Ovary (tissue), 9 donors: ENCODE results near the gene PNMA5. TPM values are rescaled to one million over a fixed set of nuclear protein-coding genes. Genes with fewer than 3 reads are reported as not detected.

ENCODE experiments used
- DNase-seq, 5 donors: peaks; one replicate each; pipeline ENCODE4 v3.0.0-alpha.2; 2019 to 2020
- H3K27ac ChIP-seq, 2 donors: fragments of 200-600 bp; one replicate each; pipeline versions ENCODE4 v1.5.1 to v1.8.0; 2019 to 2022
- H3K27me3 ChIP-seq: fragments of 200-600 bp; one replicate; pipeline ENCODE4 v1.8.0; 2022
- H3K36me3 ChIP-seq: fragments of 200-600 bp; sonication (generic); one replicate; pipeline ENCODE4 v1.5.1; 2019
- H3K4me1 ChIP-seq: one replicate; pipeline ENCODE4 v1.8.1; 2013; ENCODE audit warnings: mild to moderate bottlenecking, moderate library complexity; ENCODE audit not compliant: insufficient read depth
- H3K4me3 ChIP-seq: fragments of 200-600 bp; sonication (generic); one replicate; pipeline ENCODE4 v1.5.1; 2017
- H3K9me3 ChIP-seq, 2 donors: fragments of 200-600 bp in 1 of 2; sonication (generic) in 1 of 2; one replicate each; pipeline versions ENCODE4 v1.5.1 to v1.8.1; 2013 to 2019; ENCODE audit warnings: mild to moderate bottlenecking in 1 of 2, moderate library complexity in 1 of 2
- CTCF ChIP-seq, 3 donors: fragments of 450-650 bp in 2 of 3; fragments of 200-600 bp in 1 of 3; IDR thresholded peaks; one replicate each; pipeline versions ENCODE4 v1.5.1 to v1.8.0; 2016 to 2022; ENCODE audit warnings: antibody characterized with exemption in 3 of 3, mild to moderate bottlenecking in 1 of 3
- EP300 ChIP-seq: sonication (generic); formaldehyde crosslinking; IDR thresholded peaks from one replicate; pipeline ENCODE4 v1.6.1; 2017; ENCODE audit warnings: antibody characterized with exemption
- POLR2A ChIP-seq: fragments of 450-650 bp; IDR thresholded peaks from one replicate; pipeline ENCODE4 v1.6.1; 2017; ENCODE audit warnings: antibody characterized with exemption, mild to moderate bottlenecking, moderate library complexity
- WGBS, 3 donors: extraction: QIAGEN DNeasy Blood & Tissue Kit in 1 of 3; methylation state at CpG; one replicate each; pipeline versions ENCODE4 v1.1.5 to v1.1.7; 2013 to 2017; 5-methylcytosine and 5-hydroxymethylcytosine counted together
- intact Hi-C, 4 donors: fragments of 100-400 bp; cut with DNase I; formaldehyde crosslinking; loops; one replicate each; pipeline versions ENCODE4 v1.11.0 to v1.15.1; 2022 to 2023
- polyA plus RNA-seq, 2 donors: library from polyadenylated mRNA; stranded (reverse); fragments of 200-250 nt in 1 of 2; fragments of 350-450 nt in 1 of 2; fragmentation: Illumina TruSeq in 1 of 2; extraction: RNeasy Lipid Tissue Mini Kit (QIAGEN cat#74804) in 1 of 2; gene quantifications; one replicate each; pipeline ENCODE4 v1.2.3, GENCODE V29; 2013 to 2014
- total RNA-seq, 7 donors: library from RNA; depleted of rRNA in 2 of 7; stranded (reverse); fragments of >200 nt in 2 of 7; fragmentation: NEBNext Ultra II Directional in 3 of 7; extraction: Animal tissue kit (Norgen Biotek cat#: 25700) in 3 of 7; gene quantifications; one replicate each; pipeline versions ENCODE4 v1.1.0 to v1.2.4, GENCODE V29; 2016 to 2023
- donor health status: DM: no; HTN: no; CAD: no; lungs with moderate emphysema.
- donor health status: DM: no; HTN: no; CAD: no.
- donor health status: Bipolar disorder and iron deficiency.
- donor health status: DM: yes; HTN: yes; CAD: no.
- donor health status: DM: no; HTN: no; CAD: no.
- donor health status: DM: yes; HTN: yes; CAD: no.

Gene PNMA5
- total and polyA plus RNA-seq, 9 donors = 0.02 TPM; not detected in 8

- no peaks in the 10 kb centered on the region for H3K9me3 ChIP-seq
- TF ChIP-seq EP300 = no peak
- TF ChIP-seq POLR2A = no peak
- TF ChIP-seq CTCF (IDR thresholded peaks at IDR 0.05) = no peak
- H3K36me3 ChIP-seq = no peaks in the 10 kb centered on the region
- H3K4me3 ChIP-seq = no peak overlapping the region
- H3K4me1 ChIP-seq = no peaks in the 10 kb centered on the region
- no peak overlapping the region for H3K27ac ChIP-seq
- H3K27me3 ChIP-seq = no peaks in the 10 kb centered on the region
- 81 to 86% (median 86%) methylated on average over 9 of the region's 9 CpGs for WGBS, 3 donors
- intact Hi-C loops = no loop called here
- DNase-seq = no peak
Measured at GRCh38 chrX:152997337-152997736, 3.4 kb upstream of the PNMA5 start.

GRCh38 chrX:152992115-152992514 is 1.8 kb downstream of the PNMA5 start:
- TF ChIP-seq EP300 = no peak
- TF ChIP-seq POLR2A = no peak
- no peak for TF ChIP-seq CTCF (IDR thresholded peaks at IDR 0.05)
- no peak for DNase-seq
- Histone ChIP-seq H3K27me3 (no peaks in the 10 kb centered on the region), H3K36me3 (no peaks in the 10 kb centered on the region), H3K4me1 (no peaks in the 10 kb centered on the region), H3K4me3 (no peak overlapping the region), H3K27ac (no peak overlapping the region), H3K9me3 (no peaks in the 10 kb centered on the region)
- intact Hi-C loops = no loop called here
- WGBS, 3 donors = 69 to 78% (median 71%) methylated on average over 4 of the region's 4 CpGs

GRCh38 chrX:152991123-152991522 is 2.8 kb downstream of the PNMA5 start:
- no peak for TF ChIP-seq EP300
- no peak for TF ChIP-seq POLR2A
- no peak for TF ChIP-seq CTCF (IDR thresholded peaks at IDR 0.05)
- intact Hi-C loops = no loop called here
- Histone ChIP-seq H3K36me3 (no peaks in the 10 kb centered on the region), H3K9me3 (no peaks in the 10 kb centered on the region), H3K27ac (no peak overlapping the region), H3K4me3 (no peak overlapping the region), H3K27me3 (no peaks in the 10 kb centered on the region), H3K4me1 (no peaks in the 10 kb centered on the region)
- WGBS, 3 donors = 80 to 84% (median 81%) methylated on average over 5 of the region's 5 CpGs
- DNase-seq = no peak

GRCh38 chrX:152989292-152989658 is 4.6 kb downstream of the PNMA5 start:
- TF ChIP-seq CTCF (IDR thresholded peaks at IDR 0.05) (no peak), EP300 (no peak), POLR2A (no peak)
- Histone ChIP-seq H3K27ac (no peak overlapping the region), H3K9me3 (no peaks in the 10 kb centered on the region), H3K4me1 (no peaks in the 10 kb centered on the region), H3K4me3 (no peak overlapping the region), H3K36me3 (no peaks in the 10 kb centered on the region), H3K27me3 (no peaks in the 10 kb centered on the region)
- DNase-seq = no peak
- intact Hi-C loops = no loop called here
- WGBS, 3 donors = 46 to 59% (median 58%) methylated on average over 8 of the region's 8 CpGs
